ENCODE data around the gene NR3C2. TPM values are rescaled to one million over a fixed set of nuclear protein-coding genes. Genes with fewer than 3 reads are reported as not detected.

NR3C2 gene
- total RNA-seq, 2 experiments from 2014 or later, result 6.1 to 6.4 TPM

- peaks cover 8% of the 10 kb centered on the region for H3K36me3 Mint-ChIP-seq (ENCODE audit: low read depth)
- ATAC-seq, result peak; percentile 37
- no peaks in the 10 kb centered on the region for H3K27me3 Mint-ChIP-seq
- no peak overlapping the region for H3K4me3 Mint-ChIP-seq
- peak; percentile 6 for DNase-seq
- peaks cover 13% of the 10 kb centered on the region for H3K4me1 Mint-ChIP-seq (ENCODE audit: low read depth)
- ChIA-PET CTCF (interaction anchor here (1.7 kb wide), 1 partner anchor 9 kb away, joined by 4 read pairs; no protein-coding TSS in a partner anchor), POLR2A (no interaction called here)
- H3K9me3 Mint-ChIP-seq, result peaks cover 7% of the 10 kb centered on the region
- no peak for TF ChIP-seq CTCF (IDR thresholded peaks at IDR 0.05)
- no peak overlapping the region for H3K27ac Mint-ChIP-seq
- intact Hi-C loops (cut with micrococcal nuclease), result no loop called here
Observed at GRCh38 chr4:148184922-148185321, 257.3 kb downstream of the NR3C2 start.

DNA sequence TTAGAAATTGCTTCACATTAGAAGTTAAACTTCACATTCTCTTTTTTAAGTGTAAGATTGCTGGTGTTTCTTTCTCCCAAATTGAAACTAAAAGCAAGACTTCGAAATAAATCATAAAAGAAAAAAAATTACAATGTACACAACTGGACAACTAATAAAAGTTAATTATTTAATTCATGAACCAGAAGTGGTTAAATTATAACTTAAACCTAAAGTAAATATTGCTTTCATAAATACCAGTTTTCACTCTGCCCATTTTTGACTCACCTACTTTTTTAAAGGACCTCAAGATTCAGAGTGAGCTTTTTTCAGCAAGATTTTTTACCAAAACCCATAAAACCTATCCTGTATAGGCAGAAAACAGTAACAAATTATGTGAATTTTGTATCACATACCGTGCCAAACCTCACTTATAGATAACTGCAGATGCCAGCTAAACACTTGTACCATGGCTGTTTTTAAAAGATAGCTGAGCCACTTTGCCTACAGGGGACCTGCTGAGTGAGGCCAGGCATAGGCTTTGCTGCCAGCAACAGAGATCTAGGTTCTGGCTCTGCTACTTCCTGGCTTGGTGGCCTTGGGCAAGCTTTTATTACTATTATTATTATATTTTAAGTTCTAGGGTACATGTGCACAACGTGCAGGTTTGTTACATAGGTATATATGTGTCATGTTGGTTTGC, 259.8 kb downstream of the NR3C2 start:
- DNase-seq (no peak), ATAC-seq (no peak)
- POLR2A ChIA-PET, result no interaction called here
- Mint-ChIP-seq H3K27ac (no peak overlapping the region), H3K9me3 (peaks cover 4% of the 10 kb centered on the region), H3K36me3 (ENCODE audit: low read depth) (peaks cover 8% of the 10 kb centered on the region), H3K4me1 (ENCODE audit: low read depth) (peaks cover 20% of the 10 kb centered on the region), H3K27me3 (no peaks in the 10 kb centered on the region), H3K4me3 (no peak overlapping the region)
- intact Hi-C loops (cut with micrococcal nuclease), result no loop called here
- CTCF ChIA-PET, result interaction anchor here (1.0 kb wide), 1 partner anchor 18 kb away, joined by 3 read pairs; no protein-coding TSS in a partner anchor
- TF ChIP-seq CTCF (IDR thresholded peaks at IDR 0.05), result no peak

DNA sequence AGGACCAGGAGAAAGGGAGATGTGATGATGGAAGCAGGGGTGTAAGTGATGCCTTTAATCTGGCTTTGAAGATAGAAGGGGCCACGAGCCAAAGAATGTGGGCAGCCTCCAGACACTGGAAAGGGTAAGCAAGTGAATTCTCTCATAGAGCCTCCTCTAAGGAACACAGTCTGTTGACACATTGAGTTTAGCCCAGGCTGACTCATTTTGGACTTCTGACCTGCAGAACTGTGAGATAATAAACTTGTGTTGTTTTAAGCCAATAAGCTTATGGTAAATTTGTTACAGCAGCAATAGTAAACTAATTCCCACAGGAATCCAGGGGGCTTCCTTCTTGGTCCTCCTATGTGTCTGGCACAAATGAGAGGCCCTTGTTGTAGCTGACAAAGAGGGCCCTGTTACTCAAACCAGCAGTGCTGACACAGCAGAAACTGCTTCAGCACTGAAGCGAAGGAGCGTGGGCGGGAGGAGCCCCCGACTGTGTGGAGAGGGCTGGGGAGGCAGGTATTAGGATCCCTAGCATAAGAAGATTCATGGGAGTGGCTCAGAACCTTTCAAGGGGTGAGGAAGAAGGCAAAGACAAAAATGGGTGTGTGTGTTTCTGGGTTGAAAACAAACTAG, 268.7 kb downstream of the NR3C2 start:
- no peak overlapping the region for H3K27ac Mint-ChIP-seq
- peaks cover 21% of the 10 kb centered on the region for H3K4me1 Mint-ChIP-seq (ENCODE audit: low read depth)
- no peak for TF ChIP-seq CTCF (IDR thresholded peaks at IDR 0.05)
- DNase-seq (no peak), ATAC-seq (no peak)
- ChIA-PET POLR2A (no interaction called here), CTCF (no interaction called here)
- H3K27me3 Mint-ChIP-seq, result no peaks in the 10 kb centered on the region
- H3K36me3 Mint-ChIP-seq (ENCODE audit: low read depth), result peaks cover 9% of the 10 kb centered on the region
- intact Hi-C loops (cut with micrococcal nuclease), result no loop called here
- peaks cover 6% of the 10 kb centered on the region for H3K9me3 Mint-ChIP-seq
- no peak overlapping the region for H3K4me3 Mint-ChIP-seq

GRCh38 chr4:148171596-148171995, 270.6 kb downstream of the NR3C2 start:
- Mint-ChIP-seq H3K9me3 (peaks cover 6% of the 10 kb centered on the region), H3K36me3 (ENCODE audit: low read depth) (peaks cover 9% of the 10 kb centered on the region), H3K27ac (no peak overlapping the region), H3K4me1 (ENCODE audit: low read depth) (peaks cover 20% of the 10 kb centered on the region), H3K4me3 (no peak overlapping the region), H3K27me3 (no peaks in the 10 kb centered on the region)
- CTCF ChIA-PET, result no interaction called here
- DNase-seq (no peak), ATAC-seq (no peak)
- POLR2A ChIA-PET, result no interaction called here
- no peak for TF ChIP-seq CTCF (IDR thresholded peaks at IDR 0.05)
- intact Hi-C loops (cut with micrococcal nuclease), result no loop called here
